ENCODE results near the gene IFNB1.

DNA sequence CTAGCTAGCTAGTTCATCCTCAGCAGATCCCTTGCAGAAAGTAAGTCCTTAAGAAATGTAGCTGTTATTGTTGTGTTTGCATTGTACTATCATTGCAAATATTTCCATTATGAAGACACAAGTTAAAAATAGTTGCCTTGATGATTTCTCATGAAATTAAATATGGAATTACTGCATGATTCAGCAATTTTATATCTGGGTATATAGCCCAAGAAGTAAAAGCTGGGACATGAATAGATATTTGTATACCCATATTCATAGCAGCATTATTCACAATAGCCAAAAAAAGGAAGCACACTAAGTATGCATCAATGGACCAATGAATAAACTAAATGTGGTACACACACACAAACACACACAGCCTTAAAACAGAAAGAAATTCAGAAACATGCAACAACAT is 6.8 kb downstream of the IFNB1 start:
- TF ChIP-seq, protein P1, sequence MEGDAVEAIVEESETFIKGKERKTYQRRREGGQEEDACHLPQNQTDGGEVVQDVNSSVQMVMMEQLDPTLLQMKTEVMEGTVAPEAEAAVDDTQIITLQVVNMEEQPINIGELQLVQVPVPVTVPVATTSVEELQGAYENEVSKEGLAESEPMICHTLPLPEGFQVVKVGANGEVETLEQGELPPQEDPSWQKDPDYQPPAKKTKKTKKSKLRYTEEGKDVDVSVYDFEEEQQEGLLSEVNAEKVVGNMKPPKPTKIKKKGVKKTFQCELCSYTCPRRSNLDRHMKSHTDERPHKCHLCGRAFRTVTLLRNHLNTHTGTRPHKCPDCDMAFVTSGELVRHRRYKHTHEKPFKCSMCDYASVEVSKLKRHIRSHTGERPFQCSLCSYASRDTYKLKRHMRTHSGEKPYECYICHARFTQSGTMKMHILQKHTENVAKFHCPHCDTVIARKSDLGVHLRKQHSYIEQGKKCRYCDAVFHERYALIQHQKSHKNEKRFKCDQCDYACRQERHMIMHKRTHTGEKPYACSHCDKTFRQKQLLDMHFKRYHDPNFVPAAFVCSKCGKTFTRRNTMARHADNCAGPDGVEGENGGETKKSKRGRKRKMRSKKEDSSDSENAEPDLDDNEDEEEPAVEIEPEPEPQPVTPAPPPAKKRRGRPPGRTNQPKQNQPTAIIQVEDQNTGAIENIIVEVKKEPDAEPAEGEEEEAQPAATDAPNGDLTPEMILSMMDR (conservative IDR thresholded peaks at IDR 0.05; ENCODE audit: low read depth, low read length), result no peak
- TF ChIP-seq RCOR1 (IDR thresholded peaks at IDR 0.05; ENCODE audit: insufficient replicate concordance, low read length) (no peak), RFX5 (IDR thresholded peaks at IDR 0.05; ENCODE audit: low read depth, low read length) (no peak), MXI1 (IDR thresholded peaks at IDR 0.05; ENCODE audit: borderline replicate concordance, low read depth, low read length) (no peak), CHD1 (IDR thresholded peaks at IDR 0.05; ENCODE audit: low read depth, low read length) (no peak), RAD21 (IDR thresholded peaks at IDR 0.05; ENCODE audit: low read length) (no peak), CEBPB (IDR thresholded peaks at IDR 0.05; ENCODE audit: low read depth, low read length) (no peak), POLR2A (IDR thresholded peaks at IDR 0.05; ENCODE audit: low read depth, low read length) (no peak), MAZ (IDR thresholded peaks at IDR 0.05; ENCODE audit: borderline replicate concordance, low read depth, low read length) (no peak), SMC3 (IDR thresholded peaks at IDR 0.05; ENCODE audit: low read depth, low read length) (no peak)
- TF ChIP-seq, protein P2, sequence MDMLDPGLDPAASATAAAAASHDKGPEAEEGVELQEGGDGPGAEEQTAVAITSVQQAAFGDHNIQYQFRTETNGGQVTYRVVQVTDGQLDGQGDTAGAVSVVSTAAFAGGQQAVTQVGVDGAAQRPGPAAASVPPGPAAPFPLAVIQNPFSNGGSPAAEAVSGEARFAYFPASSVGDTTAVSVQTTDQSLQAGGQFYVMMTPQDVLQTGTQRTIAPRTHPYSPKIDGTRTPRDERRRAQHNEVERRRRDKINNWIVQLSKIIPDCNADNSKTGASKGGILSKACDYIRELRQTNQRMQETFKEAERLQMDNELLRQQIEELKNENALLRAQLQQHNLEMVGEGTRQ (IDR thresholded peaks at IDR 0.05; ENCODE audit: low read depth, low read length), result no peak

Data from IMR-90 (cell line).